ENCODE results near the gene ARHGAP26. TPM values are rescaled to one million over a fixed set of nuclear protein-coding genes. Genes with fewer than 3 reads are reported as not detected.
A peak's percentile ranks its signal among the peaks of the same experiment; 100 is the strongest.

Gene ARHGAP26
- total RNA-seq, 4 donors from 2014 or later = 11.1 to 36.1 (median 21.8) TPM

DNA sequence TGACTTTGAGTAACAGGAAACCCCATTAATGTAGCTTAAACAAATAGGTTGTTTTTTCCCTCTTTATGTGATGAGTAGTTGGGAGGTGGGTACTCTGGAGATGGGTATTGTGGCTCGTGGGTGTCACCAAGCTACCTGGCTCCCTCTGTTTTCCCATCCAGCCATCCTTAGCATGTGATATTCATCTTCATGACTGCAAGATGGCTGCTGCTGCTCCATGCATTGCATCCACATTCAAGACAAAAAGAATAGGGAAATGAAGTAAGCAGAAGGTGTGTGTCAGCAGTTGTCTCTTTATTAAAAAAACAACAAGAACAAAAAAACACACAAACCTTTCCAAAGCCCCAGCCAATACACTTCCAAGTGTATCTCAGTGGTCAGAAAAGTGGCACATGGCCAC, 6.5 kb upstream of the ARHGAP26 start:
- no peaks in the 10 kb centered on the region for H3K4me1 ChIP-seq
- no peaks in the 10 kb centered on the region for H3K27me3 ChIP-seq
- WGBS = 92% methylated on average over 1 of the region's 1 CpG
- no peaks in the 10 kb centered on the region for H3K9me3 ChIP-seq
- no peak overlapping the region for H3K4me3 ChIP-seq
- TF ChIP-seq CTCF (IDR thresholded peaks at IDR 0.05) = no peak
- TF ChIP-seq EP300 (IDR thresholded peaks at IDR 0.05) = no peak
- no peak for TF ChIP-seq POLR2A (IDR thresholded peaks at IDR 0.05)
- TF ChIP-seq POLR2AphosphoS5 (IDR thresholded peaks at IDR 0.05) = no peak
- no peak for DNase-seq (ENCODE audit: low spot score in 2 of 2)
- H3K27ac ChIP-seq = no peak overlapping the region
- H3K36me3 ChIP-seq = no peaks in the 10 kb centered on the region

- peaks cover 22% of the 10 kb centered on the region for H3K4me1 ChIP-seq
- 87% methylated on average over 3 of the region's 3 CpGs for WGBS
- no peaks in the 10 kb centered on the region for H3K9me3 ChIP-seq
- DNase-seq (ENCODE audit: low spot score in 2 of 2) = no peak
- TF ChIP-seq CTCF (IDR thresholded peaks at IDR 0.05) (no peak), POLR2AphosphoS5 (IDR thresholded peaks at IDR 0.05) (no peak), EP300 (IDR thresholded peaks at IDR 0.05) (no peak), POLR2A (IDR thresholded peaks at IDR 0.05) (no peak)
- no peaks in the 10 kb centered on the region for H3K36me3 ChIP-seq
- no peak overlapping the region for H3K27ac ChIP-seq
- H3K4me3 ChIP-seq = no peak overlapping the region
- no peaks in the 10 kb centered on the region for H3K27me3 ChIP-seq
Observed at GRCh38 chr5:142767178-142767577, 3.0 kb upstream of the ARHGAP26 start.

GRCh38 chr5:142767911-142768310, 2.3 kb upstream of the ARHGAP26 start:
- Histone ChIP-seq H3K27ac (no peak overlapping the region), H3K4me3 (no peak overlapping the region), H3K27me3 (no peaks in the 10 kb centered on the region), H3K4me1 (peaks cover 26% of the 10 kb centered on the region), H3K9me3 (no peaks in the 10 kb centered on the region), H3K36me3 (no peaks in the 10 kb centered on the region)
- 67% methylated on average over 1 of the region's 1 CpG for WGBS
- no peak for TF ChIP-seq CTCF (IDR thresholded peaks at IDR 0.05)
- DNase-seq (ENCODE audit: low spot score in 2 of 2) = no peak

DNA sequence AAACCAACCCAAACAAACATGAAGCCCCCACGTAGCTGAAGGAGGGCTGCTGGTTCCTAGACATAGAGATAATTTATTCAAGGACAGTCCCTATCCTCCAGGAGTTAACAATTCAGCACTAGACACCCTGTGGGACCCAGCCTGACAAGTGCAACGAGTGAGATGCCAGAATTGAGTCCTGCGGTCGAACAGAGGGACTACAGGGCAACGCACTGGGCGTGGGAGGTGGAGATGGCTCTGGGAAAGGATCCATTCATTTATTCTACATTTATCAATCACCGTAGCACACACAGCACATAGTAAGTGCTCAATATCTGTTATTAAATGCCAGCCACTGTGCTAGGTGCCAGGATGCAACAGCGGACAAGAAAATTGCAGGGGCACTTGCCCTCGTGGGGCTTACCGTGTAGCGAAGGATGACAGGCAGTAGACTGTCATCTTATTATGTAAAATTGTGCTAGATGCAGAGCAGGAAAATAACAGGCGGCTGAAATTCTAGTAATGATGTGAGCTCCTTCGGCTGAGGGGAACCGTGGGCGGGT, 855 bp upstream of the ARHGAP26 start:
- H3K4me3 ChIP-seq = peak overlapping the region; percentile 84
- DNase-seq (ENCODE audit: low spot score in 2 of 2) = no peak
- no peaks in the 10 kb centered on the region for H3K36me3 ChIP-seq
- 22% methylated on average over 15 of the region's 15 CpGs for WGBS
- no peaks in the 10 kb centered on the region for H3K27me3 ChIP-seq
- peak overlapping the region; percentile 87 for H3K27ac ChIP-seq
- peaks cover 27% of the 10 kb centered on the region for H3K4me1 ChIP-seq
- TF ChIP-seq EP300 (IDR thresholded peaks at IDR 0.05) (no peak), POLR2AphosphoS5 (IDR thresholded peaks at IDR 0.05) (no peak), POLR2A (IDR thresholded peaks at IDR 0.05) (no peak), CTCF (IDR thresholded peaks at IDR 0.05) (no peak)
- H3K9me3 ChIP-seq = no peaks in the 10 kb centered on the region

GRCh38 chr5:142770650-142771609, 753 bp downstream of the ARHGAP26 start:
- peak overlapping the region; percentile 84 for H3K4me3 ChIP-seq
- no peaks in the 10 kb centered on the region for H3K27me3 ChIP-seq
- no peaks in the 10 kb centered on the region for H3K9me3 ChIP-seq
- peaks cover 27% of the 10 kb centered on the region for H3K4me1 ChIP-seq
- no peaks in the 10 kb centered on the region for H3K36me3 ChIP-seq
- peak; percentile 83 to 84 for DNase-seq (ENCODE audit: low spot score in 2 of 2)
- WGBS = 2% methylated on average over 21 of the region's 86 CpGs
- TF ChIP-seq EP300 (IDR thresholded peaks at IDR 0.05) (no peak), POLR2AphosphoS5 (IDR thresholded peaks at IDR 0.05) (no peak), POLR2A (IDR thresholded peaks at IDR 0.05) (no peak), CTCF (IDR thresholded peaks at IDR 0.05) (no peak)
- H3K27ac ChIP-seq = peak overlapping the region; percentile 87
